GM18508 (cell line): ENCODE measurements around the gene SMKR1.
"Not testable (repeated sequence)": the region's sequence is repeated elsewhere in the genome, so short reads cannot be mapped to it uniquely, and the experiment has no call there.

Experiments
- ATAC-seq: cut with Tn5 transposase; IDR thresholded peaks from one replicate; pipeline ENCODE4 v1.9.1; 2021; ENCODE audit warnings: moderate number of reproducible peaks; ENCODE audit not compliant: insufficient read depth, unreplicated experiment

SMKR1 gene

GRCh38 chr7:129481376-129481775 is 21.0 kb upstream of the SMKR1 start:
- ATAC-seq = not testable (repeated sequence)

GRCh38 chr7:129482781-129483180 is 19.6 kb upstream of the SMKR1 start:
- ATAC-seq = no peak

- no peak for ATAC-seq
Measured at GRCh38 chr7:129489491-129489890, 12.8 kb upstream of the SMKR1 start.

GRCh38 chr7:129492391-129492790 is 9.9 kb upstream of the SMKR1 start:
- ATAC-seq = no peak

- no peak for ATAC-seq
Measured at GRCh38 chr7:129493555-129493954, 8.8 kb upstream of the SMKR1 start.

- no peak for ATAC-seq
Measured at GRCh38 chr7:129494041-129494440, 8.3 kb upstream of the SMKR1 start.

GRCh38 chr7:129495987-129496386 is 6.3 kb upstream of the SMKR1 start:
- ATAC-seq = no peak

GRCh38 chr7:129496653-129497052 is 5.7 kb upstream of the SMKR1 start:
- ATAC-seq = no peak

GRCh38 chr7:129497156-129497555 is 5.2 kb upstream of the SMKR1 start:
- ATAC-seq = no peak

- no peak for ATAC-seq
Measured at GRCh38 chr7:129498021-129498420, 4.3 kb upstream of the SMKR1 start.

GRCh38 chr7:129499999-129500398 is 2.3 kb upstream of the SMKR1 start:
- ATAC-seq = no peak

GRCh38 chr7:129502708-129503685 is 666 bp downstream of the SMKR1 start:
- no peak for ATAC-seq

- no peak for ATAC-seq
Measured at GRCh38 chr7:129503725-129504124, 1.4 kb downstream of the SMKR1 start.

GRCh38 chr7:129512192-129512591 is 9.9 kb downstream of the SMKR1 start:
- no peak for ATAC-seq

GRCh38 chr7:129513546-129513945 is 11.2 kb downstream of the SMKR1 start:
- no peak for ATAC-seq

- ATAC-seq = no peak
Measured at GRCh38 chr7:129514683-129515082, 12.4 kb downstream of the SMKR1 start.

GRCh38 chr7:129515381-129515780 is 13.1 kb downstream of the SMKR1 start:
- no peak for ATAC-seq

GRCh38 chr7:129517931-129518330 is 15.6 kb downstream of the SMKR1 start:
- no peak for ATAC-seq

- ATAC-seq = no peak
Measured at GRCh38 chr7:129519464-129519863, 17.1 kb downstream of the SMKR1 start.

- ATAC-seq = no peak
Measured at GRCh38 chr7:129522088-129522970, 20.0 kb downstream of the SMKR1 start.

- no peak for ATAC-seq
Measured at GRCh38 chr7:129522971-129523340, 20.6 kb downstream of the SMKR1 start.
